B cell (primary cell): ENCODE data around the gene IFIT2.

Source experiments
- EZH2 ChIP-seq: IDR thresholded peaks from 2 replicates; pipeline ENCODE4 v1.6.1; 2012; ENCODE audit warnings: borderline replicate concordance, low read depth, mild to moderate bottlenecking, moderate library complexity, low read length; ENCODE audit not compliant: insufficient read depth, poor library complexity, severe bottlenecking
- TF ChIP-seq, protein P1 (sequence below): fragments of 200-600 bp; IDR thresholded peaks from one replicate; pipeline ENCODE4 v1.8.0; 2022; ENCODE audit warnings: antibody characterized with exemption, mild to moderate bottlenecking

DNA sequence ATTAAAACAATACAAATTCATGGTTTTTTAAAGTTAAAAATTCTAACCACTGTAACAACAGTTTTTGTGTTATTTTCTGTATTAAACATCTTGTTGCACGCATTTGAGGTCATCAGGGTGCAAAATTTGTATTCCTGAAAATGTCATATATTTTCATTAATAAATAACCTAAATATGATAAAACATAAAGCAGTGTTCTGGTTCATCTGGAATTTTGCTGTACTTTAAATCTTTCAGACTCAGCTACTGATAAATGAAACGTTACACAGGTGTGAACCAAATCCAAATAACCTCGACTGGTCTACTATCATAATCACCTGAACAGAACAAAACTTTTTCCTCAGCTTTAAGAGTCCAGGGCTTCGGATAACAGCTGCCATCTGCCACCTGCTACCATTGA lies 6.9 kb downstream of the IFIT2 start:
- TF ChIP-seq, protein P1, sequence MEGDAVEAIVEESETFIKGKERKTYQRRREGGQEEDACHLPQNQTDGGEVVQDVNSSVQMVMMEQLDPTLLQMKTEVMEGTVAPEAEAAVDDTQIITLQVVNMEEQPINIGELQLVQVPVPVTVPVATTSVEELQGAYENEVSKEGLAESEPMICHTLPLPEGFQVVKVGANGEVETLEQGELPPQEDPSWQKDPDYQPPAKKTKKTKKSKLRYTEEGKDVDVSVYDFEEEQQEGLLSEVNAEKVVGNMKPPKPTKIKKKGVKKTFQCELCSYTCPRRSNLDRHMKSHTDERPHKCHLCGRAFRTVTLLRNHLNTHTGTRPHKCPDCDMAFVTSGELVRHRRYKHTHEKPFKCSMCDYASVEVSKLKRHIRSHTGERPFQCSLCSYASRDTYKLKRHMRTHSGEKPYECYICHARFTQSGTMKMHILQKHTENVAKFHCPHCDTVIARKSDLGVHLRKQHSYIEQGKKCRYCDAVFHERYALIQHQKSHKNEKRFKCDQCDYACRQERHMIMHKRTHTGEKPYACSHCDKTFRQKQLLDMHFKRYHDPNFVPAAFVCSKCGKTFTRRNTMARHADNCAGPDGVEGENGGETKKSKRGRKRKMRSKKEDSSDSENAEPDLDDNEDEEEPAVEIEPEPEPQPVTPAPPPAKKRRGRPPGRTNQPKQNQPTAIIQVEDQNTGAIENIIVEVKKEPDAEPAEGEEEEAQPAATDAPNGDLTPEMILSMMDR, result no peak
- no peak for TF ChIP-seq EZH2
